ENCODE measurements around the gene MRPL38.
"Not testable (repeated sequence)": the region's sequence is repeated elsewhere in the genome, so short reads cannot be mapped to it uniquely, and the experiment has no call there.

Gene MRPL38

GRCh38 chr17:75864448-75864871 lies 40.2 kb downstream of the MRPL38 start:
- no peaks in the 10 kb centered on the region for H3K9me3 Mint-ChIP-seq
- no peaks in the 10 kb centered on the region for H3K27me3 Mint-ChIP-seq
- ATAC-seq = peak; percentile 93
- no peaks in the 10 kb centered on the region for H3K36me3 Mint-ChIP-seq
- peak overlapping the region; percentile 76 for H3K27ac Mint-ChIP-seq
- H3K4me3 Mint-ChIP-seq = no peak overlapping the region
- peaks cover 17% of the 10 kb centered on the region for H3K4me1 Mint-ChIP-seq

GRCh38 chr17:75861927-75862317 lies 42.8 kb downstream of the MRPL38 start:
- ATAC-seq = no peak
- Mint-ChIP-seq H3K36me3 (no peaks in the 10 kb centered on the region), H3K27ac (peak overlapping the region; percentile 71), H3K4me1 (peaks cover 33% of the 10 kb centered on the region), H3K4me3 (no peak overlapping the region), H3K9me3 (no peaks in the 10 kb centered on the region), H3K27me3 (no peaks in the 10 kb centered on the region)

- not testable (repeated sequence) for H3K9me3 Mint-ChIP-seq, ATAC-seq, H3K27me3 Mint-ChIP-seq, H3K4me3 Mint-ChIP-seq, H3K36me3 Mint-ChIP-seq
- H3K4me1 Mint-ChIP-seq = peaks cover 34% of the 10 kb centered on the region
- H3K27ac Mint-ChIP-seq = peak overlapping the region; percentile 71
These were observed 45.3 kb downstream of the MRPL38 start for GRCh38 chr17:75859358-75859757.

DNA sequence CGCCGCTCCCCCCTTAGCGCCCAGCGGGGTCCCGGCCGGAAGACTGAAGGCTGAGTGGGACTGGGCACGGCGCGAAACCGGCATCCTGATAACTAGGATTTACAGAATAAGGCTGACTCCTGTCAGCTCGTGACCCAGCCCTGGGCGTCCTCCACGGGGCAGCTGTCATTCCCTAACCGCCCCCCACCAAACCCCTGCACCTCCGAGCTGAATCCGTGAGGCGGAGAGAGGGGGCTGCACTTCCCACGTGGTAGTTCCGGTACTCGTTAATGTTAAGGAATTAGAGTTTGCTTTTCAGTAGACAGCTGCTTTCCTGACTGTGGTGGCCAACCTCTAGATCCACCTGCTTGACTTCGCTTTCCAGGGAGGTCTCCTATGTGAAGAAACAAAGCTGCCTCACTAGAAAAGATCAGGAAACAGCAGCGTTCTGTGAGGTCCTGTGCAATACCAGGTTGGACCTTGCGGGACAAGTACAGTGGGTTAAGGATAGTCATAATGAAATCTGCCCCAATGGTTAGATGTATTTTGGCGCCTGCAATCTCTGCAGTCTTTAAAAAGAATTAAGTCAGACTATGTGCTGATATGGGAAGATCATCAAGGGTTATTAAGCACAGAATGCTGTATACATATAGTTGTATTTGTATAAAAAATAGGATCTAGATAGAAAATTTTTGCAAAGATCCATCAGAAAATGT lies 48.5 kb downstream of the MRPL38 start:
- no peak overlapping the region for H3K4me3 Mint-ChIP-seq
- H3K27ac Mint-ChIP-seq = no peak overlapping the region
- ATAC-seq = no peak
- H3K36me3 Mint-ChIP-seq = no peaks in the 10 kb centered on the region
- H3K4me1 Mint-ChIP-seq = peaks cover 39% of the 10 kb centered on the region
- no peaks in the 10 kb centered on the region for H3K9me3 Mint-ChIP-seq
- H3K27me3 Mint-ChIP-seq = no peaks in the 10 kb centered on the region

DNA sequence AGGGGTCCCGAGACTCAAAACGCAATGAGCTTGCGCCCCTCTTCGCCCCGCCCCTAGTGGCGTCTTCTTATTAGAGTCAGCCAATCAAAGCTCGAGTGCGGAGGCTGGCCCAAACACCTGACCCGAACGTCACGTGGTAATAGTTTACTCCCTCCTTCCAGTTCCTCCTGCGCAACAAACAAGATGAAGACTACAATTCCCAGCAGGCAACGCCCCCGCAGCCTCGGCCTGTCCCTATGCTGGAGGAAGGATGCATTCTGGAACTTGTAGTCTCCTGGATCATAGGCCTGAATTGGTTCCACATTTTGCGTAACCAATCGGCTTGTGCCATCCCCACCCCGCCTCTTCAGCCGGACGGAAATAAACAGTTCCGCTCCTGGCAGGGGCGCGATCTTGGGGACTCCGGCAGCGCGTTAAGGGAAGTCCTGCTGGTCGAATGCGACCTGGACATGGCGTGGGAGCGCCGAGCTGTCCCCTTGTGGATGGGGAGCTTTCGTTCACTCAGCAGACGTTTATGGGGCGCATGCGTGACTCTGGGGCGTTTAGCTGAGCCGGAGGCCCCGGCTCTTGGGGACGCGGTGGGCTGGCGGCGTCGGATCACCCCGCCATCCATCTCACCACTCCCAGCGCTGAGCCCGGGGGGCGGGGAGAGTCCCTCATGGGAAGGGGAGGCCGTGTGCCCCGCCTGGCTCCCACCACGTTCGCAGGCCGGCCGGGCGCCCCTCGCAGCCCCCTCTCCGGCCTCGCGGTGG lies 49.2 kb downstream of the MRPL38 start, which contains the start of gene WBP2:
Gene WBP2, minus strand, starts transcription at position 26 of the 752 bp plus-strand sequence. CDS start 38 bp downstream, outside the sequence.
- Mint-ChIP-seq H3K9me3 (no peaks in the 10 kb centered on the region), H3K27ac (no peak within 1 kb of the TSS), H3K4me1 (peaks cover 39% of the 10 kb centered on the region), H3K4me3 (no peak within 1 kb of the TSS), H3K27me3 (no peaks in the 10 kb centered on the region), H3K36me3 (no peaks in the 10 kb centered on the region)
- ATAC-seq = peak; percentile 94

GRCh38 chr17:75854881-75855309 lies 49.8 kb downstream of the MRPL38 start:
- Mint-ChIP-seq H3K4me1 (peaks cover 39% of the 10 kb centered on the region), H3K36me3 (peaks cover 3% of the 10 kb centered on the region), H3K27me3 (no peaks in the 10 kb centered on the region), H3K9me3 (no peaks in the 10 kb centered on the region), H3K4me3 (no peak overlapping the region), H3K27ac (no peak overlapping the region)
- peak; percentile 2 for ATAC-seq

- Mint-ChIP-seq H3K4me1 (peaks cover 42% of the 10 kb centered on the region), H3K9me3 (no peaks in the 10 kb centered on the region), H3K4me3 (no peak overlapping the region), H3K36me3 (peaks cover 10% of the 10 kb centered on the region), H3K27ac (no peak overlapping the region), H3K27me3 (no peaks in the 10 kb centered on the region)
- no peak for ATAC-seq
These were observed 50.5 kb downstream of the MRPL38 start for GRCh38 chr17:75854101-75854748.

DNA sequence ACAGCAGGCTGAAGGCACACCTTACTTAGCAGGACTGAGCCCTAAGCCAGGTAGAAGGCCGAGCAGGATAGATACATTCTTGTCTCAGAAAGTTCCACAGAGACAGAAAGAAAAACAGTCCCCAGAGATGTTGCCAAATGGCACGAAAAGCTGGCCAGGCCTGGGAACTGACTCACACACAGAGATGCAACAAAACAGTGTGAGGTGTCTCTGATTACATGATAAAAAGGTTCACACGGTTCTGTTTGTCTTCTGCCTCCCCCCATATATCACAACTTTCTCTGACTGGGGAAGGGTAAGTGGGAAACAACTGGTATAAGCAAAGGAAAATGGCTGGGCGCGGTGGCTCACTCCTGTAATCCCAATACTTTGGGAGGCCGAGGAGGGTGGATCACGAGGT lies 51.3 kb downstream of the MRPL38 start:
- Mint-ChIP-seq H3K27me3 (no peaks in the 10 kb centered on the region), H3K4me1 (peaks cover 38% of the 10 kb centered on the region), H3K36me3 (peaks cover 11% of the 10 kb centered on the region), H3K9me3 (no peaks in the 10 kb centered on the region), H3K27ac (no peak overlapping the region), H3K4me3 (peak overlapping the region; percentile 39)
- ATAC-seq = no peak

GRCh38 chr17:75851693-75851991 lies 53.0 kb downstream of the MRPL38 start:
- not testable (repeated sequence) for H3K27me3 Mint-ChIP-seq, H3K4me3 Mint-ChIP-seq, H3K27ac Mint-ChIP-seq, H3K9me3 Mint-ChIP-seq, ATAC-seq
- peaks cover 37% of the 10 kb centered on the region for H3K4me1 Mint-ChIP-seq
- H3K36me3 Mint-ChIP-seq = peaks cover 29% of the 10 kb centered on the region

GRCh38 chr17:75850928-75851692 lies 53.6 kb downstream of the MRPL38 start:
- peaks cover 34% of the 10 kb centered on the region for H3K36me3 Mint-ChIP-seq
- ATAC-seq = no peak
- no peaks in the 10 kb centered on the region for H3K27me3 Mint-ChIP-seq
- no peak overlapping the region for H3K4me3 Mint-ChIP-seq
- H3K27ac Mint-ChIP-seq = no peak overlapping the region
- no peaks in the 10 kb centered on the region for H3K9me3 Mint-ChIP-seq
- H3K4me1 Mint-ChIP-seq = peaks cover 36% of the 10 kb centered on the region

GRCh38 chr17:75849724-75850123 lies 55.0 kb downstream of the MRPL38 start:
- ATAC-seq = no peak
- Mint-ChIP-seq H3K4me1 (peaks cover 47% of the 10 kb centered on the region), H3K4me3 (no peak overlapping the region), H3K36me3 (peaks cover 43% of the 10 kb centered on the region), H3K9me3 (no peaks in the 10 kb centered on the region), H3K27me3 (no peaks in the 10 kb centered on the region), H3K27ac (no peak overlapping the region)

GRCh38 chr17:75849279-75849646 lies 55.4 kb downstream of the MRPL38 start:
- Mint-ChIP-seq H3K27me3 (no peaks in the 10 kb centered on the region), H3K36me3 (peaks cover 43% of the 10 kb centered on the region), H3K27ac (no peak overlapping the region), H3K4me3 (no peak overlapping the region), H3K9me3 (no peaks in the 10 kb centered on the region), H3K4me1 (peaks cover 45% of the 10 kb centered on the region)
- ATAC-seq = no peak

Measured in stimulated activated memory B cell treated with anti-CD40 and anti-IgM and Interleukin-4, amounts not matched to agents 10 μg/mL and 1 μg/mL and 100 μg/mL, for 72 hours (primary cell).